ENCODE results near the gene ILK.

GRCh38 chr11:6614446-6614845 lies 10.9 kb downstream of the ILK start:
- TF ChIP-seq CTCF (conservative IDR thresholded peaks at IDR 0.05 in 1 of 2, IDR thresholded peaks at IDR 0.05 in 1 of 2; ENCODE audit: low read depth in 1 of 2, low read length in 2 of 2): no peak
- no peak for TF ChIP-seq EZH2 (IDR thresholded peaks at IDR 0.05; ENCODE audit: low read length, missing control alignments)
